GM23338 (cell line): ENCODE measurements around the gene FXN. TPM values are rescaled to one million over a fixed set of nuclear protein-coding genes. Genes with fewer than 3 reads are reported as not detected.

Source experiments
- ATAC-seq: fragments of 200-7000 bp; cut with Tn5 transposase; 3 replicates; pipeline ENCODE4 v1.9.1; 2020
- DNase-seq: peaks from one replicate; pipeline ENCODE4 v3.0.0-alpha.2; 2015; ENCODE audit warnings: low spot score
- H2AFZ ChIP-seq: fragments of 200-600 bp; sonication (generic); 2 replicates; pipeline ENCODE4 v1.8.0; 2016; ENCODE audit warnings: antibody characterized with exemption, mild to moderate bottlenecking, moderate library complexity
- H3F3A ChIP-seq: fragments of 200-600 bp; sonication (generic); replicated peaks from 2 replicates; pipeline ENCODE4 v1.8.0; 2017; ENCODE audit warnings: antibody characterized with exemption, mixed run types, low read depth
- H3K27ac ChIP-seq: fragments of 200-600 bp; sonication (generic); 2 replicates; pipeline ENCODE4 v1.6.1; 2016; ENCODE audit warnings: low read depth
- H3K27me3 ChIP-seq: fragments of 200-600 bp; sonication (generic); 2 replicates; pipeline ENCODE4 v1.8.0; 2016; ENCODE audit warnings: mild to moderate bottlenecking, mixed run types, moderate library complexity; ENCODE audit not compliant: insufficient read depth
- H3K36me3 ChIP-seq: fragments of 200-600 bp; sonication (generic); 2 replicates; pipeline ENCODE4 v1.8.0; 2016; ENCODE audit warnings: mild to moderate bottlenecking; ENCODE audit not compliant: insufficient read depth
- H3K4me1 ChIP-seq: fragments of 200-600 bp; sonication (generic); 2 replicates; pipeline ENCODE4 v1.8.0; 2016; ENCODE audit warnings: mild to moderate bottlenecking, moderate library complexity; ENCODE audit not compliant: insufficient read depth
- H3K4me2 ChIP-seq: fragments of 200-600 bp; sonication (generic); 2 replicates; pipeline ENCODE4 v1.7.1; 2017; ENCODE audit warnings: mixed run types
- H3K4me3 ChIP-seq: fragments of 200-600 bp; sonication (generic); 2 replicates; pipeline ENCODE4 v1.6.1; 2016; ENCODE audit warnings: mixed run types
- H3K79me2 ChIP-seq: fragments of 200-600 bp; sonication (generic); replicated peaks from 2 replicates; pipeline ENCODE4 v1.8.0; 2017; ENCODE audit warnings: mild to moderate bottlenecking; ENCODE audit not compliant: insufficient read depth
- H3K9me2 ChIP-seq: fragments of 200-600 bp; sonication (generic); 2 replicates; pipeline ENCODE4 v1.8.0; 2017; ENCODE audit not compliant: insufficient read depth
- H4K20me1 ChIP-seq: fragments of 200-600 bp; sonication (generic); replicated peaks from 2 replicates; pipeline ENCODE4 v1.8.0; 2017; ENCODE audit warnings: mild to moderate bottlenecking; ENCODE audit not compliant: insufficient read depth
- H3K27ac Mint-ChIP-seq: 2 replicates; pipeline ENCODE4 v1.8.0; 2020; ENCODE audit warnings: inconsistent platforms, mild to moderate bottlenecking, moderate library complexity, mixed read lengths
- H3K27me3 Mint-ChIP-seq: 3 replicates; pipeline ENCODE4 v1.8.0; 2022; ENCODE audit warnings: low read depth, mild to moderate bottlenecking, moderate library complexity, mixed read lengths, inconsistent platforms; ENCODE audit not compliant: insufficient read depth, poor library complexity
- H3K36me3 Mint-ChIP-seq: 3 replicates; pipeline ENCODE4 v1.8.0; 2021; ENCODE audit warnings: low read depth, mild to moderate bottlenecking, inconsistent platforms, moderate library complexity, mixed read lengths
- H3K4me1 Mint-ChIP-seq: 3 replicates; pipeline ENCODE4 v1.8.0; 2020; ENCODE audit warnings: mild to moderate bottlenecking, inconsistent platforms, mixed read lengths
- H3K4me3 Mint-ChIP-seq: 3 replicates; pipeline ENCODE4 v1.8.0; 2021; ENCODE audit warnings: moderate library complexity, mild to moderate bottlenecking, inconsistent platforms, mixed read lengths
- H3K9me3 Mint-ChIP-seq: 3 replicates; pipeline ENCODE4 v1.8.0; 2020; ENCODE audit warnings: moderate library complexity, mild to moderate bottlenecking, inconsistent platforms, mixed read lengths
- CREB1 ChIP-seq: fragments of 250-450 bp; sonication (Bioruptor Pico); IDR thresholded peaks from 2 replicates; pipeline ENCODE4 v1.5.0; 2020; ENCODE audit warnings: low read depth, mild to moderate bottlenecking, moderate library complexity
- EZH2 ChIP-seq: fragments of 200-600 bp; sonication (generic); IDR thresholded peaks from one replicate; pipeline ENCODE4 v1.8.0; 2017; ENCODE audit warnings: antibody characterized with exemption, mild to moderate bottlenecking, low read depth; ENCODE audit not compliant: unreplicated experiment
- EZH2phosphoT487 ChIP-seq: fragments of 200-600 bp; sonication (generic); IDR thresholded peaks from one replicate; pipeline ENCODE4 v1.8.1; 2018; ENCODE audit warnings: antibody characterized with exemption; ENCODE audit not compliant: unreplicated experiment
- JUNB ChIP-seq: IDR thresholded peaks from one replicate; pipeline ENCODE4 v1.6.1; 2016; ENCODE audit warnings: antibody characterized with exemption; ENCODE audit not compliant: unreplicated experiment
- ZNF114 ChIP-seq: fragments of 250-450 bp; sonication (Bioruptor Pico); IDR thresholded peaks from 2 replicates; pipeline ENCODE4 v1.5.0; 2020; ENCODE audit warnings: mild to moderate bottlenecking, moderate library complexity
- ZNF331 ChIP-seq: fragments of 250-450 bp; sonication (Bioruptor Pico); IDR thresholded peaks from 2 replicates; pipeline ENCODE4 v1.5.0; 2020; ENCODE audit warnings: low read depth, mild to moderate bottlenecking, moderate library complexity
- polyA plus RNA-seq: library from polyadenylated mRNA; unstranded; fragments of >200 nt; fragmentation: Nextera tagmentation; extraction: Ambion mirVana; gene quantifications from 2 replicates; pipeline ENCODE4 v1.2.1, GENCODE V29; 2016
- total RNA-seq: library from RNA; depleted of rRNA; stranded (reverse); fragments of >200 nt; shearing (Covaris generic); gene quantifications from 2 replicates; pipeline ENCODE4 v1.2.3, GENCODE V29; 2014
- TF ChIP-seq, protein P1 (sequence below): IDR thresholded peaks from one replicate; pipeline ENCODE4 v1.6.1; 2018; ENCODE audit warnings: antibody characterized with exemption; ENCODE audit not compliant: unreplicated experiment
- TF ChIP-seq, protein P2 (sequence below), 2 experiments: fragments of 200-600 bp in 1 of 2; sonication (generic) in 1 of 2; conservative IDR thresholded peaks; 2 replicates each; pipeline versions ENCODE4 v1.5.1 to v1.6.1; 2016 to 2017; ENCODE audit warnings: antibody characterized with exemption in 2 of 2, low read depth in 2 of 2, mild to moderate bottlenecking in 2 of 2, moderate library complexity in 1 of 2
- TF ChIP-seq, protein P3 (sequence below): IDR thresholded peaks from 2 replicates; pipeline ENCODE4 v1.6.1; 2016; ENCODE audit warnings: antibody characterized with exemption

The FXN gene
- total and polyA plus RNA-seq, 2 experiments from 2014 or later, result 26.1 to 66.4 TPM

DNA sequence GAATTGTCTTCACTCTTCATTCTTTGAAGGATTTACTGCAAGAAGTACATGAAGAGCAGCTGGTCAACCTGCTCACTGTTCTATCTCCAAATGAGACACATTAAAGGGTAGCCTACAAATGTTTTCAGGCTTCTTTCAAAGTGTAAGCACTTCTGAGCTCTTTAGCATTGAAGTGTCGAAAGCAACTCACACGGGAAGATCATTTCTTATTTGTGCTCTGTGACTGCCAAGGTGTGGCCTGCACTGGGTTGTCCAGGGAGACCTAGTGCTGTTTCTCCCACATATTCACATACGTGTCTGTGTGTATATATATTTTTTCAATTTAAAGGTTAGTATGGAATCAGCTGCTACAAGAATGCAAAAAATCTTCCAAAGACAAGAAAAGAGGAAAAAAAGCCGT is 37.6 kb downstream of the FXN start (continued):
- TF ChIP-seq, protein P1, sequence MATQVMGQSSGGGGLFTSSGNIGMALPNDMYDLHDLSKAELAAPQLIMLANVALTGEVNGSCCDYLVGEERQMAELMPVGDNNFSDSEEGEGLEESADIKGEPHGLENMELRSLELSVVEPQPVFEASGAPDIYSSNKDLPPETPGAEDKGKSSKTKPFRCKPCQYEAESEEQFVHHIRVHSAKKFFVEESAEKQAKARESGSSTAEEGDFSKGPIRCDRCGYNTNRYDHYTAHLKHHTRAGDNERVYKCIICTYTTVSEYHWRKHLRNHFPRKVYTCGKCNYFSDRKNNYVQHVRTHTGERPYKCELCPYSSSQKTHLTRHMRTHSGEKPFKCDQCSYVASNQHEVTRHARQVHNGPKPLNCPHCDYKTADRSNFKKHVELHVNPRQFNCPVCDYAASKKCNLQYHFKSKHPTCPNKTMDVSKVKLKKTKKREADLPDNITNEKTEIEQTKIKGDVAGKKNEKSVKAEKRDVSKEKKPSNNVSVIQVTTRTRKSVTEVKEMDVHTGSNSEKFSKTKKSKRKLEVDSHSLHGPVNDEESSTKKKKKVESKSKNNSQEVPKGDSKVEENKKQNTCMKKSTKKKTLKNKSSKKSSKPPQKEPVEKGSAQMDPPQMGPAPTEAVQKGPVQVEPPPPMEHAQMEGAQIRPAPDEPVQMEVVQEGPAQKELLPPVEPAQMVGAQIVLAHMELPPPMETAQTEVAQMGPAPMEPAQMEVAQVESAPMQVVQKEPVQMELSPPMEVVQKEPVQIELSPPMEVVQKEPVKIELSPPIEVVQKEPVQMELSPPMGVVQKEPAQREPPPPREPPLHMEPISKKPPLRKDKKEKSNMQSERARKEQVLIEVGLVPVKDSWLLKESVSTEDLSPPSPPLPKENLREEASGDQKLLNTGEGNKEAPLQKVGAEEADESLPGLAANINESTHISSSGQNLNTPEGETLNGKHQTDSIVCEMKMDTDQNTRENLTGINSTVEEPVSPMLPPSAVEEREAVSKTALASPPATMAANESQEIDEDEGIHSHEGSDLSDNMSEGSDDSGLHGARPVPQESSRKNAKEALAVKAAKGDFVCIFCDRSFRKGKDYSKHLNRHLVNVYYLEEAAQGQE, result no peak
- TF ChIP-seq, protein P2, sequence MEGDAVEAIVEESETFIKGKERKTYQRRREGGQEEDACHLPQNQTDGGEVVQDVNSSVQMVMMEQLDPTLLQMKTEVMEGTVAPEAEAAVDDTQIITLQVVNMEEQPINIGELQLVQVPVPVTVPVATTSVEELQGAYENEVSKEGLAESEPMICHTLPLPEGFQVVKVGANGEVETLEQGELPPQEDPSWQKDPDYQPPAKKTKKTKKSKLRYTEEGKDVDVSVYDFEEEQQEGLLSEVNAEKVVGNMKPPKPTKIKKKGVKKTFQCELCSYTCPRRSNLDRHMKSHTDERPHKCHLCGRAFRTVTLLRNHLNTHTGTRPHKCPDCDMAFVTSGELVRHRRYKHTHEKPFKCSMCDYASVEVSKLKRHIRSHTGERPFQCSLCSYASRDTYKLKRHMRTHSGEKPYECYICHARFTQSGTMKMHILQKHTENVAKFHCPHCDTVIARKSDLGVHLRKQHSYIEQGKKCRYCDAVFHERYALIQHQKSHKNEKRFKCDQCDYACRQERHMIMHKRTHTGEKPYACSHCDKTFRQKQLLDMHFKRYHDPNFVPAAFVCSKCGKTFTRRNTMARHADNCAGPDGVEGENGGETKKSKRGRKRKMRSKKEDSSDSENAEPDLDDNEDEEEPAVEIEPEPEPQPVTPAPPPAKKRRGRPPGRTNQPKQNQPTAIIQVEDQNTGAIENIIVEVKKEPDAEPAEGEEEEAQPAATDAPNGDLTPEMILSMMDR (conservative IDR thresholded peaks at IDR 0.05; ENCODE audit: low read depth in 2 of 2), result no peak
- TF ChIP-seq CREB1 (CRISPR knock-in tag) (no peak), JUNB (no peak), ZNF114 (CRISPR knock-in tag) (no peak)
- TF ChIP-seq, protein P3, sequence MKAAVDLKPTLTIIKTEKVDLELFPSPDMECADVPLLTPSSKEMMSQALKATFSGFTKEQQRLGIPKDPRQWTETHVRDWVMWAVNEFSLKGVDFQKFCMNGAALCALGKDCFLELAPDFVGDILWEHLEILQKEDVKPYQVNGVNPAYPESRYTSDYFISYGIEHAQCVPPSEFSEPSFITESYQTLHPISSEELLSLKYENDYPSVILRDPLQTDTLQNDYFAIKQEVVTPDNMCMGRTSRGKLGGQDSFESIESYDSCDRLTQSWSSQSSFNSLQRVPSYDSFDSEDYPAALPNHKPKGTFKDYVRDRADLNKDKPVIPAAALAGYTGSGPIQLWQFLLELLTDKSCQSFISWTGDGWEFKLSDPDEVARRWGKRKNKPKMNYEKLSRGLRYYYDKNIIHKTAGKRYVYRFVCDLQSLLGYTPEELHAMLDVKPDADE, result no peak

DNA sequence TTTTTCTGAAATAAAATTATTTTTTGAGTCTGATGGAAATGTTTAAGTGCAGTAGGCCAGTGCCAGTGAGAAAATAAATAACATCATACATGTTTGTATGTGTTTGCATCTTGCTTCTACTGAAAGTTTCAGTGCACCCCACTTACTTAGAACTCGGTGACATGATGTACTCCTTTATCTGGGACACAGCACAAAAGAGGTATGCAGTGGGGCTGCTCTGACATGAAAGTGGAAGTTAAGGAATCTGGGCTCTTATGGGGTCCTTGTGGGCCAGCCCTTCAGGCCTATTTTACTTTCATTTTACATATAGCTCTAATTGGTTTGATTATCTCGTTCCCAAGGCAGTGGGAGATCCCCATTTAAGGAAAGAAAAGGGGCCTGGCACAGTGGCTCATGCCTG is 39.2 kb downstream of the FXN start:
- Histone ChIP-seq H4K20me1 (no peaks in the 10 kb centered on the region; the same call in 1 of the 2 replicates), H3K27ac (no peak overlapping the region), H3K79me2 (no peaks in the 10 kb centered on the region), H3K9me2 (no peaks in the 10 kb centered on the region), H2AFZ (no peak overlapping the region), H3K27me3 (no peaks in the 10 kb centered on the region), H3K36me3 (no peaks in the 10 kb centered on the region), H3K4me3 (no peak overlapping the region), H3K4me1 (no peaks in the 10 kb centered on the region), H3K4me2 (no peak overlapping the region), H3F3A (no peaks in the 10 kb centered on the region)
- H3K4me3 Mint-ChIP-seq, result no peak overlapping the region
- H3K27ac Mint-ChIP-seq, result no peak overlapping the region
- ATAC-seq (no peak), DNase-seq (no peak)
- H3K4me1 Mint-ChIP-seq, result no peaks in the 10 kb centered on the region
- peaks cover 1% of the 10 kb centered on the region for H3K27me3 Mint-ChIP-seq
- TF ChIP-seq EZH2 (no peak), CREB1 (CRISPR knock-in tag) (no peak), ZNF331 (CRISPR knock-in tag) (no peak), EZH2phosphoT487 (no peak)
- TF ChIP-seq, protein P3, result no peak
- no peaks in the 10 kb centered on the region for H3K9me3 Mint-ChIP-seq
- peaks cover 3% of the 10 kb centered on the region; the same call in 2 of the 3 replicates for H3K36me3 Mint-ChIP-seq
